Endometrial microvascular endothelial cells (primary cell): ENCODE data around the gene MTF1. TPM values are rescaled to one million over a fixed set of nuclear protein-coding genes. Genes with fewer than 3 reads are reported as not detected.
"Not testable (repeated sequence)": the region's sequence is repeated elsewhere in the genome, so short reads cannot be mapped to it uniquely, and the experiment has no call there.

Experiments used
- in situ Hi-C: cut with HindIII; loops from 2 replicates; pipeline ENCODE4 v1.10.0; 2017; ENCODE audit warnings: low sequenced_read_pairs, low pct_unique_long_range_greater_than_20kb; ENCODE audit errors: inconsistent ontology term
- total RNA-seq: library from RNA; depleted of rRNA; stranded (reverse); fragments of >200 nt; gene quantifications from one replicate; pipeline ENCODE4 v1.2.3, GENCODE V29; 2015; ENCODE audit errors: inconsistent ontology term

MTF1 gene
- total RNA-seq, result 2.0 TPM

DNA sequence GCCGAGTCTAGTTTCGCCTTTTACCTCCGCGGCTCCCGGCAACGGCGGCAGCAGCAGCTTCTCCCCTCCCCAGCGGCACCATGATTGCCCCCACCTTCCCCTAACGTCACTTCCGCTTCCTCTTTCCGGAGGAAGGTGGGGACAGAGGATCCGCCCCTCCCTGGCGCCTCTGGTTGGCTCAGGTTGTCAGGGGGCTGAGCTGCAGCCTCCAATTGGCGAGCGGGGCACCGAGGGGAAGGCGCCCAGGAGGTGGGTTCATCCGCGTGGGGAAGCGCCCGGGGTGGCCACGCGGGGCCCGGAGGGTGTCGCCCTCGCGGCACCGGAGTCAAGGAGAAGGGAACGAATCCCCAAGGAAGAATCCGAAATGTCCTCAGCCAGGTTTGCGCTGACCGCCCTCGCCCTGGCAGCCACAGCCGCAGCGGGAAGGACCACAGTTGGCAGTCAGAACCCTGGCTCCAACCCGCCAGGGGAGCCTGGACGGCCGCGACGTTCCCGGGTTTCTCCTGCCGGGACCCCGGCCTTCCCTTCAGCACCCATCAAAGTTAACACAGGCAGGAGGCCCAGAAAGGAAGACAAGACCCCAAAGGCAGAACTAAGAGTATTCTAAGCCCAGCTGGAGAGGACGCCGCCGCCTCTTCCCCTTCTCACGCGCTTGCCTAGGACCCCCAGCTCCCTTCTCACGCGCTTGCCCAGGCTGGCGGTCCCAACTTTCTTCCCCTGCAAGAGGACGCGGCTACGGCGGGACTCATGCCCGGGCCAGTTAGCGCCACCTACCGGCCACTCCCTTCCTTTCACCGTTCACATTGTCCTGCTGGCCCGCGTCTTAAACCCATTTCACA is at the start of gene MTF1:
MTF1 (minus strand) TSS at position 86 of the 839 bp plus-strand sequence. CDS start 1,934 bp downstream, outside the sequence.
- in situ Hi-C loops, result no loop called here

DNA sequence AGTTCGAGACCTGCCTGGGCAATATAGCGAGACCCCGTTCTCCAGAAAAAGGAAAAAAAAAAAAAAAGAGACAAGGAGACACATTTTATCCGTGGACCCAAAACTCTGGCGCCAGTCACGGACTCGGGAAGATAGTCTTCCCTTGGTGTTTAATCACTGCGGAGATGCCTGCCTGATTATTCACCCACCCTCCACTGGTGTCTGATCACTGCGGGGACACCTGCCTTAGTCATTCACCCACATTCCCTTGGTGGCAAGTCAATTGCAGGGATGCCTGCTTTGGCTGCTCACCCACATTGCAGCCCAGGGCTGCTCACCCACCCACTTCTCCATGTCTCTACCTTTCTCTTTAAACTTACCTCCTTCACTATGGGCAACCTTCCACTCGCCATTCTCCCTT is 49.1 kb upstream of the MTF1 start:
- in situ Hi-C loops, result not testable (repeated sequence)

DNA sequence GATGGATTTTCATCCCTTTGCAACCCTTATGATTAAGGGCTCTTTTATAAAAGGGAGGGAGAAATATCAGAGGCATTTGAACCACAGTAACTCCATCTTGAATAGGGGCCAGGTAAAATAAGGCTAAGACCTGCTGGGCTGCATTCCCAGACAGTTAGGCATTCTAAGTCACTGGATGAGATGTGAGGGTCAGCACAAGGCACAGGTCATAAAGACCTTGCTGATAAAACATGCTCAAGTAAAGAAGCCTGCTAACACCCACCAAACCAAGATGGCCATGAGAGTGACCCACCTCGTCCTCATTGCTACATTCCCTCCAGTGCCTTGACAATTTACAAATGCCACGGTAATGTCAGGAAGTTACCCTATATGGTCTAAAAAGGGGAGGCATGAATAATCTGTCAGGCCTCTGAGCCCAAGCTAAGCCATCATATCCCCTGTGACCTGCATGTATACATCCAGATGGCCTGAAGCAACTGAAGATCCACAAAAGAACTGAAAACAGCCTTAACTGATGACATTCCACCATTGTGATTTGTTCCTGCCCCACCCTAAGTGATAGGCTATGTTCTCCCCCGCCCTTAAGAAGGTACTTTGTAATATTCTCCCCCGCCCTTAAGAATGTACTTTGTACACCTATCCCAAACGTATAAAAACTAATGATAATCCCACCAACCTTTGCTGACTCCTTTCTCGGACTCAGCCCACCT is 48.2 kb upstream of the MTF1 start:
- in situ Hi-C loops, result not testable (repeated sequence)

DNA sequence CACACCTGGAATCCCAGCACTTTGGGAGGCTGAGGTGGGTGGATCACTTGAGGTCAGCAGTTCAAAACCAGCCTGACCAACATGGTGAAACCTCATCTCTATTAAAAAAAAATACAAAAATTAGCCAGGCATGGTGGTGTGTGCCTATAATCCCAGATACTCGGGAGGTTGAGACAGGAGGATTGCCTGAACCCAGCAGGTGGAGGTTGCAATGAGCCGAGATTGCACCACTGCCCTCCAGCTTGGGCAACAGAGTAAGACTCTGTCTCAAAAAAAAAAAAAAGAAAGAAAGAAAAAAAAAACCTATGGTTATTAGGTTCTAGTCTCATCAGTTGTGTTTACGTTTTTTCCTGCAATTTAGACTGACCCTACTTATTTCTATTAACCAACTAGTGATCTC is 47.2 kb upstream of the MTF1 start:
- in situ Hi-C loops, result not testable (repeated sequence)

DNA sequence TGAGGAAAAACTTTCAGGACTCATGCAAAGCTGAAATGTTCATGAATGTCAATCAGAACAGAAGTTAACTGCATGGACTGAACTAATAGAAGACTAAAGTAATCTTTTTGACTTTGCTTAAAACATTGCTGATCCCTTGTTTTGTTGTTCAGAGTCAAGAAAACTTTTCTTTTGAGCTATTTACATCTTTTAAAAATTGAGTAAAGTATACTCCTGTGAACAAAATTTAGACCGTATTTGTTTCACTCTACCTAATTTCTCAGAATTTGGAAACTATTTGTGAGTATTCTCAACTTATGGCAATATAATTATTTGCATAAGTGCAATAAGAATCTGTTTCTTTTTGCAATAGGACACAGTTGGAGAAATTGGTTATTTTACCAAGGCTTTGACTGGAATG is 46.3 kb upstream of the MTF1 start:
- in situ Hi-C loops, result no loop called here

DNA sequence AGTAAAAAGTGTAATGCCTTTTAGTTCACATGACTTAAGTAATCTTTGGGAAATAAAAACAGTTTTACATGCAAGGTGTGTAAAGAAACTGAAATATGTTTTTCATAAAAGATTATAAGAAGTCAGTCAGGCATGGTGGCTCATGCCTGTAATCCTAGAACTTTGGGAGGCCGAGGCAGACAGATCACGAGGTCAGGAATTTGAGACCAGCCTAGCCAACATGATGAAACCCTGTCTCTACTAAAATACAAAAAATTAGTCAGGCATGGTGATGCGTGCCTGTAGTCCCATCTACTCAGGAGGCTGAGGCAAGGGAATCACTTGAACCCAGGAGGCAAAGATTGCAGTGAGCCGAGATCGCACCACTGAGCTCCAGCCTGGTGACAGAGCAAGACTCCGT is 44.5 kb upstream of the MTF1 start:
- in situ Hi-C loops, result not testable (repeated sequence)

DNA sequence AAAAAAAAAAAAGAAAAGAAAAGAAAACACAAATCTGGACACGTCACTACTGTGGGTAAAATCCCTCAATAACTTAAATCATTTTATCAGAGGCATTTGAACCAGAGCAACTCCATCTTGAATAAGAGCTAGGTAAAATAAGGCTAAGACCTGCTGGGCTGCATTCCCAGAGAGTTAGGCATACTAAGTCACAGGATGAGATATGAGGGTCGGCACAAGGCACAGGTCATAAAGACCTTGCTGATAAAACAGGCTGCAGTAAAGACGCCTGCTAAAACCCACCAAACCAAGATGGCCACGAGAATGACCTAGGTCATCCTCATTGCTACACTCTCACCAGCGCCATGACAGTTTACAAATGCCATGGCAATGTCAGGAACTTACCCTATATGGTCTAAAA is 43.6 kb upstream of the MTF1 start:
- in situ Hi-C loops, result no loop called here

DNA sequence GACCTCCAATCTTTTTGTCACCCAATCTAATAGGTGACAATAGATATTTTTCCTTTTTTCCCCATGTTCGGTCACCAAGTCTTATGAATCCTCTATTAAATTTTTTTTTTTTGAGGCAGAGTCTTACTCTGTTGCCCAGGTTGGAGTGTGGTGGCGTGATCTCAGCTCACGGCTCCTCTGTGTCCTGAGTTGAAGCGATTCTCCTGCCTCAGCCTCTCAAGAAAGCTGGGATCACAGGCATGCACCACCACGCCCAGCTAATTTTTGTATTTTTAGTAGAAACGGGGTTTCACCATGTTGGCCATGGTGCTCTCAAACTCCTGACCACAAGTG is 42.5 kb upstream of the MTF1 start:
- in situ Hi-C loops, result no loop called here

DNA sequence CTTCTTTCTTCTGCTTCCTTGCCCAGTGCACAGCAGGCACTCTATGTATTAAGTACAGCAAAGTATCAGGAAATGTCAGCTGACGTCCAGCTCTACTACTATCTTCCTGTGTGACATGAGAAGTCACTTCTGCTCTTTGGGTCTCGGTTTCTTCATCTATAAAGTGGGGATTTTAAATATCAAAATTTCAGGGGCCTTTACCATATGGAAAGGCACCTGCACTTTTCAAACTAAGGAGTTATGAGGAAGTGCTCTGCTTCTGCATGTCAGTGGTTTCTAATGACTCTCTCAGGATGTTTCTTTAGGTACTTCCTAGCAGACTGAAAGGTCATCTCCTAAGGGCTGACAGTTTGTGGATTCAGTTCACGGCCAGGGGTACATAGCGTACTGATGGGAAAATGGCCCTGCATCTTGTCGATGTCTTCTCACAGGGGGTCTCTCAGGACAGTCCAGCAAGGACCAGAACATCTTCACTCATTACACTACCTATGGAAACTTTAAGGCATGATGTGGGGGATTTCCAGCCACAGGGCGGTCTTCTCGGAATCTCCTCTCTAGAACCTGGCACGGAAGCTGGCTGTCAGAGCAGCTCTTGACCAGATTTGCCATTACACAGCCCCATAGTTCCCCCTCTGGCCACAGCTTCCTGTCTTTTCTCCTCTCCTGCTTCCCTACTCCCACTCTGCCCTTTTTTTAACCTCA is 42.0 kb upstream of the MTF1 start:
- in situ Hi-C loops, result no loop called here

DNA sequence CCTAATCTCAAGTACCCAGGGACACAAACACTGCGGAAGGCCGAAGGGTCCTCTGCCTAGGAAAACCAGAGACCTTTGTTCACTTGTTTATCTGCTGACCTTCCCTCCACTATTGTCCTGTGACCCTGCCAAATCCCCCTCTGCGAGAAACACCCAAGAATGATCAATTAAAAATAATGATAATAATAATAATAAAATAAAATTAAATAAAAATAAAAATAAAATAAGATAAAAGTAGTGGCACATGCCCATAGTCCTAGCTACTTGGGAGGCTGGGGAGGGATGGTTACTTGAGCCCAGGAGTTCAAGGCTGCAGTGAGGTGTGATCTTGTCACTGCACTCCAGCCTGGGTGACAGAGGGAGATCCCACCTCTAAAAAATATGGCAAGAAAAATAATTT is 38.2 kb upstream of the MTF1 start:
- in situ Hi-C loops, result not testable (repeated sequence)

DNA sequence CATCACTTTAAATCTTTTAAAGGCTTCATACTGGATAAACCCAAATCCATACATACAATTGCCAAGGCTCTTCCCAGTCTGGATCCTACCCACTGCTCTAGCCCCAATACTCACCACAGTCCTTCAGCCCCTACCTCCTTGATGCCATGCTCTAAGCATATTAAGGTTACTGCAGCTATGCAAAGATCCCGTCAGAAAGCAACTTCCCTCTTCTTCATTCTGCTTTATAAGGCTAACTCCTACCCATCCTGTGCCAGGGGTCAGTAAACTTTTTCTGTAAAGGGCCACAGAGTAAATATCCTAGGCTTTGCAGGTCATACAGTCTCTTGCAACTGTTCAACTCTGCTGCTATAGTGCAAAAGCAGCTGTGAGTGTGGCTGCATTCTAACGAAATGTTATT is 34.3 kb upstream of the MTF1 start:
- in situ Hi-C loops, result no loop called here

DNA sequence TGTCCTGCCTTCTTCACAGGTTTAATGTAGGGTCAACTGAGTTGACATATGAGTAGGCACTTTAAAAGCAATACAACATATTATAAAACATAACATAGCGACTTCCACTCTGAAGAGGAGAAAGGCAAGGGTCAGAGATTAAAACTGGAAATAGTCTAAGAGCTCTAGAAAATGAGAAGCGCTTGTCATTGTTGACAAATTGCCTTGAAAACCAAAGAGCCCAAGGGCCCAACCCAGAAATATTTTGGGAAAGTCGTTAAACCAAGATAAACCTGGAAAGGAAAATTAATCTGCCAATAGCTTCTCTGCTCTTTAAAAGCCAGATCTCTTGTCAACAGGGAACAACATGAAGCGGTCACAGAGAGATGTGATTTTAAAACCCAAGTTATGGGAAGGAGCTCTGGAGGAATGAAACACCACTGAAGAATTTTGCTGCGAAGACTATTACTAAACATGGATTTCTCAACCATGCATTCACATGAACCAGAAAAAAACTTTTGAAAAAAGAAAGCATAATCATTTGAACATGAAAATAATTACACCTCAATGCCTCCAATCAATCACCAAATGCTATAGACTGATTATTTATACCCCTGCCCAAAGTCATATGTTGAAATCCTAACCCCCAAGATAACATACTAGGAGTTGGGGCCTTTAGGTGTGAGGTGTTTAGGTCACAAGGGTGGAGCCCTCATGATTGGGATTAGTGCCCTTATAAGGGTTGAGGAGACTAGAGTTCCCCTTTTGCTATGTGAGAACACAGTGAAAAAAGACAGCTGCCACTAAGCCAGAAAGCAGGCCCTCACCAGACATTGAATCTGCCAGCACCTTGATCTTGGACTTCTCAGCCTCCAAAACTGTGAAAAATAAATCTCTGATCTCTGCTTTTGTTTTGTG is 33.0 kb upstream of the MTF1 start:
- in situ Hi-C loops, result no loop called here

DNA sequence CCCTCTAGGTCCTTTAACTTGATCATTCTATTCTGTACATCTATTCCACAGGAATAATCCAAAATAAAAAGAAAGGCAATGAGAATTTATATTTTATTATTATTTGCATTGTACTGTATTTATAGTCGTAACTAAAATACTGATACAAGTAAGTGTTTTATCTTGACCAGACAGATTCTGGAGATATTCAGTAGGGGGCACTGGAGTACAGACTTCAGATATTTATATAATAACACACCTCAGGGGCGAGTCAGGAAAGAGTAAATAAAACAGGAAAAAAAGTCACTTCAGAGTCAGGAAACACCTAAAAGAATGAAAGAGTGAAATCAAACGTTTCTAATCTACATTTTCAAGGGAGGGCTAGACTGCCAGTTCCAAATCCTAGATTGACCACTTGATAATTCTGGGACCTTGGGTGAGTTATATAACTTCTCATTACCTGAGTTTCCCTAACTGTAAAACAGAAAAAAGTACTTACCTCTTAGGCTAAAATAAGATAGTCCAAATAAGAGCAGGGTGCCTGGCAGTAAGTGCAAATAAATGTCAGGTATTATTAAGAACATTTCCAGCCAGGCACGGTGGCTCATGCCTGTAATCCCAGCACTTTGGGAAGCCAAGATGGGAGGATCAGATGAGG is 31.1 kb upstream of the MTF1 start:
- in situ Hi-C loops, result no loop called here

DNA sequence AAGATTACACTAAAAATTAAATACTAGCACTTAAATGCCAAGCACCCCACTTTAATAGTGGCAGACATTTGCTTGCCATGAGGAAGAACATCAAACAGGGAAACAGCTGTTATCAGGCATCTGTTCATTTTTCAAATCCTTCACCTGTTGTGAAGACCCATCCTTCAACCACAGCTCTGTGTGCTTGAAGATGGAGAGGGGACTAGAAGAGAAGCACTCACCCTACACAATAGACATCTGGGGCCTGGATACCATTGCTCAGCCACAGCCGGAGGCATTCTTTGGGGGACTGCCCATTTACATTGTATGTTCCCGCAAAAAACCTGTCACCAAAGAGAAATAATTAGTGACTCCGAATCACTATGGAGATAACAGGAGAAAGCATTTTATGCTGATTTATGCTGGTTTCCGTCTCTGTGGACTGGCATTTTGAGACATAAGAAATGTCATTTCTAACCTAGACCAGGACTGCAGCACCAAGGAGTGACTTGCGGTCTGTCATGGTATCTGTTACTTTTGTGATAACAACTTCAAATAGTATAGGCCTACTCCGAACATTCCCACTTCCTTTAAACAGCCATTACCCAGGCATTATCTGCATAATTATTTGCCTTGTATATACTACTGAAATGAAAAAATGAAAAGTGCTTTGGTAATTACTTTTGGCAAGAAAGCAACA is 28.8 kb upstream of the MTF1 start:
- in situ Hi-C loops, result no loop called here

DNA sequence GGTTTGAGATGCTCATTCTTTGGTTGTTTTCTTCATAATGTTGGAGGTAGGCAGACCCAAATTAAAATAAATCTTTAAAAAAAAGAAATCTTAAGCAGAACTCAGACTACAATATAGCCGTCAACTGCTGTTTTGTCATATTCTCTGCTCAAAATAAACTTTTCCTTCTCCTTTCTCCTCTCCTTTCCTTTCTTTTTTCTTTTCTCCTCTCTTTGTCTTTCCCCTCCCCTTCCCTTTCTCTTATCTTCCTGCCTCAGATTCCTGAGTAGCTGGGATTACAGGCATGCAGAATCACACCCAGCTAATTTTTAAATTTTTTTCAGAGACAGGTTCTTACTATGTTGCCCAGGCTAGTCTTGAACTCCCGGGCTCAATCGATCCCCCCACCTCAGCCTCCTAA is 24.8 kb upstream of the MTF1 start:
- in situ Hi-C loops, result no loop called here

DNA sequence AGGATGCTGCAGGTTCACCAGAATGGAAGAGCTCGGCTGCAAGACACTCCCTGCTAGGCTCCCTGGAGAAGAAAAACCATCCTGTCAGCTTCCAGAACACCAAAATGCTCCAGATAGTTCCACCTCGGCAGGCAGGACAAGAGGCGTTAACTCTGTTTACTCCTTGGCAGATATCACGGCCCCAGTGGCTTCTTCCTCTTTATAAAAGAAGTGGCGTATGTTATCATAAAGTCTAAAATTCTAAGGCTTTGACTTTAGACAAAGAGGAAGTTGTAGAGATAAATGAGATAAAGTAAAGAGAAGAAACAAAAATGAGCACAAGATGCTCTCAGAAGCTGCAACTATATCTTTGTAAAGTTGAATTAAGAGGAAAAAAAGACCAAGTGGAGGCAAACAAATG is 24.3 kb upstream of the MTF1 start:
- in situ Hi-C loops, result no loop called here

DNA sequence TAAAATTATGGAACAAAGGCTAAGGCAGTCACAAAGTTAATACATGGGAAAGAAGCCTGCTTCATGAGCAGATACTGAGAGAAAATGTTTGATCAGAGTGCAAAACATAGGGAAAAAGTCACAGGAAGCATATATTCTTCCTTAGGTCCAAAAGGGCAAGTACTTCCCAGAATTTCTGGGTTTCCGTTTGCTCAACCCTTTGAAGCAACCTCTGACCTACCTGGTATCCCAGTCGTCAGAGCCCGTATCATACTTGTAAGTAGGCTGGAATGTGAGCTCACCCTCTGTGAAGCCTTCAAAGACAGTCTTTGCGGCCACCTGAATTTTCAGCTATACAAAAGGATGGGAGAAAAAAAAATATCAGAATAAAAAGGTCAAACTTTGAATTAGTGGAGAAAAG is 20.5 kb upstream of the MTF1 start:
- in situ Hi-C loops, result no loop called here

DNA sequence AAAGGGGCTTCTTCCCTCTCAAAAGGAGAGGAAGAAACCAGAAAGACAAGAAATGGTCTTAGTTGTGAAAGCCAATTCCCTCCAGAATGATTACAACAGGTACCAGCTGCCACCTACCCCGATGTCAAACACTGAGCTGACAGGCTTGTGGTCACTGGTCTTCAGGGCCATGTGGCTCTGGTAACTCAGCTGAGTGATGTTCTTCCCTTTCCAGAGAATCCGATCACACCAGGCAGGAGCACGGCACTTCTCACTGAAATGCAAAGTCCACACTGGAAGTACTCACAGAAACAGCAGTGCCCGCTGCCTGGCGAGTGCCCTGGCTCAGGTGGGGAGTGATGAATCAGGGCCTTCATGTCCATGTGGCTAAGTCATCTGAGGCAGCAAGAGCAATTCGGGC is 18.7 kb upstream of the MTF1 start:
- in situ Hi-C loops, result no loop called here
